Femur (tissue), 1 donor: ENCODE results near the gene TMEM11.

Experiments
- DNase-seq: peaks from one replicate; pipeline ENCODE4 v3.0.0-alpha.2; 2017

TMEM11 gene

DNA sequence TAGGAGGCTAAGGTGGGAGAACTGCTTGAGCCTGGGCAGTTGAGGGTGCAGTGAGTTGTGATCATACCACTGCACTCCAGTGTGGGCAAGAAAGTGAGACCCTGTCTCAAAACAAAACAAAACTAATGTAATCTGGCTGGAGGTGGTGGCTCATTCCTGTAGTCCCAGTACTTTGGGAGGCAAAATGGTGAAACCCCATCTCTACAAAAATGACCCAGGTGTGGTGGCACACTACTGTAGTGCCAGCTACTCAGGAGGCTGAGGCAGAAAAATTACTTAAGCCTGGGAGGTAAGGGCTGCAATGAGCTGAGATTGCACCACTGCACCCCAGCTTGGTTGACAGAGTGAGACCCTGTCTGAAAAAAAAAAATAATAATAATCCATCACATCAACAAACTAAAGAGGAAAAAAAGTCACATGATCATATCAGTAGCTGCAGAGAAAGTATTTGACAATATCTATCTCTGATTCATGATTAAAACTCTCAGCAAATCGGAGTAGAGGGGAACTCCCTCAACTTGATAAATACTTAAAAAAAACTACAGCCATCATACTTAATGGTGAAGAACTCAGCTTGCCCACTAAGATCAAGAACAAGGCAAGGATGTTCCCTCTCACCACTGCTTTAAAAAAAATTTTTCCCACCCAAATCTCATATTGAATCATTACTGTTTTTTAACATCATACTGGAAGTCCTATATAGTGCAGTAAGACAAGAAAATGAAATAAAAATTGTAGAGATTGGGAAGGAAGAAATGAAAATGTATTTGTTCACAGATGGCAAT is 56.2 kb downstream of the TMEM11 start:
- DNase-seq = no peak

DNA sequence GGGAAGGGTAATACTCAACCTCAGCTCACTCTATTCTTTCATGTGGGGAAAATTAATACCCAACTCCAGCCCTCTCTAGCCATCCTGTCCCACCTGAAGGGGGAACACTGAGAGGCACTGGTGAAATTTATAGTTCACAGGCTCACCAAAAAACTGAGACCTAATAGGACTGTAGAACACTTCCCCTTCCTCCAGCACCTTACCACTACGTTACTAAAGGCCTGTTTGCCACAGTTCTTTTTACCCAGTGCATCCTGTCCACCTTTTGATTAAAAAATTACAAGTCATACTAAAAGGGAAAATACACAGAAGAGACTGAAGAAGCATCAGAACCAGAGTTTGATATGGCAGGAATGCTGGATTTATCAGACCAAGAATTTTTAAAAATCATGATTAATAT is 61.2 kb downstream of the TMEM11 start:
- DNase-seq = no peak

DNA sequence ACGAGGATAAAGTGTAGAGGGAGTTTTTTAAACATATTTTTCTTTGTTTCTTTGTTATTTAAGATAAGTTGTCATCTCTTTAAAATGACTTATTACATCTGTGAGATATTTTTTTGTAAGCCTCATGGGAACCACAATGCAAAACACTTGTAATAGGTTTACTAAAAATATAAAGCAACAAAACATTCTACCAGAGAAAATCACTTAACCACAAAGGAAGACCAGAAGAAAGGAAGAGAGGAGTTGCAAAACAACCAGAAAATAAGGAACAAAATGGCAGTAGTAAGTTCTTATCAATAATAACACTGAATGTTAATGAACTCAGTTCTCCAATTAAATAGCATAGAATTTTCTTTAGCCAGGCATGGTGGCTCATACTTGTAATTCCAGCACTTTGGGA is 64.3 kb downstream of the TMEM11 start:
- DNase-seq = no peak
